Keratinocyte (primary cell): Measurements from ENCODE around the gene AGAP1. TPM values are rescaled to one million over a fixed set of nuclear protein-coding genes. Genes with fewer than 3 reads are reported as not detected.
A peak's percentile ranks its signal among the peaks of the same experiment; 100 is the strongest.

Experiments
- DNase-seq: peaks from one replicate; pipeline ENCODE4 v3.0.0-alpha.2; 2011; ENCODE audit warnings: low read depth, missing footprints, low spot score
- FAIRE-seq: peaks from 2 replicates; lab custom pipeline; 2011; peaks lifted over from hg19 to GRCh38; lab: Jason Lieb, UNC
- H2AFZ ChIP-seq: 2 replicates; pipeline ENCODE4 v1.6.0; 2012; ENCODE audit warnings: low read length, control low read depth, inconsistent platforms; ENCODE audit not compliant: control insufficient read depth
- H3K27ac ChIP-seq: 2 replicates; pipeline ENCODE4 v1.5.1; 2011; ENCODE audit warnings: low read length; ENCODE audit not compliant: control insufficient read depth, insufficient read depth
- H3K27me3 ChIP-seq: 3 replicates; pipeline ENCODE4 v1.6.0; 2011; ENCODE audit warnings: low read length; ENCODE audit not compliant: control insufficient read depth, insufficient read depth; ENCODE audit errors: extremely low read depth
- H3K36me3 ChIP-seq, 2 experiments: 2 replicates in 1 of 2; 3 replicates in 1 of 2; pipeline ENCODE4 v1.5.1; 2011; ENCODE audit warnings: low read length in 2 of 2, mild to moderate bottlenecking in 1 of 2; ENCODE audit not compliant: control insufficient read depth in 2 of 2, insufficient read depth in 2 of 2; ENCODE audit errors: extremely low read depth in 1 of 2
- H3K4me1 ChIP-seq: 3 replicates; pipeline ENCODE4 v1.5.1; 2011; ENCODE audit warnings: low read length; ENCODE audit not compliant: control insufficient read depth, insufficient read depth; ENCODE audit errors: extremely low read depth
- H3K4me2 ChIP-seq: 3 replicates; pipeline ENCODE4 v1.6.0; 2011; ENCODE audit warnings: low read depth, low read length; ENCODE audit not compliant: control insufficient read depth, insufficient read depth; ENCODE audit errors: extremely low read depth
- H3K4me3 ChIP-seq, 3 experiments: fragments of 200-600 bp in 1 of 3; sonication (generic) in 1 of 3; 2 replicates in 2 of 3; 3 replicates in 1 of 3; pipeline ENCODE4 v1.5.1; 2011 to 2016; ENCODE audit warnings: low read length in 3 of 3, mild to moderate bottlenecking in 3 of 3, control low read depth in 2 of 3, inconsistent platforms in 1 of 3, low read depth in 1 of 3, mixed read lengths in 1 of 3, mixed run types in 1 of 3, moderate library complexity in 1 of 3; ENCODE audit not compliant: control insufficient read depth in 2 of 3, insufficient read depth in 2 of 3; ENCODE audit errors: extremely low read depth in 1 of 3
- H3K79me2 ChIP-seq: 2 replicates; pipeline ENCODE4 v1.6.0; 2012; ENCODE audit warnings: low read length; ENCODE audit not compliant: control insufficient read depth, insufficient read depth
- H3K9ac ChIP-seq: 3 replicates; pipeline ENCODE4 v1.6.0; 2011; ENCODE audit warnings: low read length; ENCODE audit not compliant: control insufficient read depth, insufficient read depth; ENCODE audit errors: extremely low read depth
- H3K9me1 ChIP-seq: 3 replicates; pipeline ENCODE4 v1.6.0; 2011; ENCODE audit warnings: low read length; ENCODE audit not compliant: control insufficient read depth, insufficient read depth; ENCODE audit errors: extremely low read depth
- H3K9me3 ChIP-seq: 2 replicates; pipeline ENCODE4 v1.5.1; 2012; ENCODE audit warnings: low read depth, low read length; ENCODE audit not compliant: control insufficient read depth
- H4K20me1 ChIP-seq: 3 replicates; pipeline ENCODE4 v1.6.0; 2011; ENCODE audit warnings: low read length; ENCODE audit not compliant: control insufficient read depth, insufficient read depth; ENCODE audit errors: extremely low read depth
- CTCF ChIP-seq, 3 experiments: IDR thresholded peaks in 1 of 3; conservative IDR thresholded peaks in 1 of 3; optimal IDR thresholded peaks in 1 of 3; 2 replicates in 2 of 3; 3 replicates in 1 of 3; pipeline versions ENCODE3 to v1.5.1; 2011; ENCODE audit warnings: low read length in 3 of 3, mild to moderate bottlenecking in 3 of 3, moderate library complexity in 2 of 3, control low read depth in 1 of 3, inconsistent platforms in 1 of 3; ENCODE audit not compliant: insufficient read depth in 2 of 3; ENCODE audit errors: extremely low read depth in 1 of 3
- EZH2 ChIP-seq: IDR thresholded peaks from one replicate; pipeline ENCODE4 v1.6.1; 2012; ENCODE audit warnings: inconsistent platforms, mild to moderate bottlenecking, low read length, moderate library complexity
- dilution Hi-C: fragments of 300-500 bp; cut with MboI; formaldehyde crosslinking; loops from one replicate; pipeline ENCODE4 v1.7.0; 2020; ENCODE audit warnings: low sequenced_read_pairs; ENCODE audit not compliant: extremely low pct_ligation_motif_present
- polyA plus RNA-seq, 5 experiments: library from polyadenylated mRNA; depleted of rRNA in 3 of 5; stranded (reverse) in 3 of 5; stranded (forward) in 1 of 5; unstranded in 1 of 5; fragments of >200 nt; gene quantifications; 1 replicate in 1 of 5; 2 replicates in 3 of 5; 3 replicates in 1 of 5; pipeline versions ENCODE4 v1.2.1 to v1.2.3, GENCODE V29; 2011 to 2012; ENCODE audit warnings: missing spikeins in 2 of 5, low read depth in 1 of 5, low replicate concordance in 1 of 5

AGAP1 gene
- polyA plus RNA-seq, 1 donor (not counting 4 experiments of a cell fraction or from before 2014, with no cell fraction given), result 12.6 TPM

DNA sequence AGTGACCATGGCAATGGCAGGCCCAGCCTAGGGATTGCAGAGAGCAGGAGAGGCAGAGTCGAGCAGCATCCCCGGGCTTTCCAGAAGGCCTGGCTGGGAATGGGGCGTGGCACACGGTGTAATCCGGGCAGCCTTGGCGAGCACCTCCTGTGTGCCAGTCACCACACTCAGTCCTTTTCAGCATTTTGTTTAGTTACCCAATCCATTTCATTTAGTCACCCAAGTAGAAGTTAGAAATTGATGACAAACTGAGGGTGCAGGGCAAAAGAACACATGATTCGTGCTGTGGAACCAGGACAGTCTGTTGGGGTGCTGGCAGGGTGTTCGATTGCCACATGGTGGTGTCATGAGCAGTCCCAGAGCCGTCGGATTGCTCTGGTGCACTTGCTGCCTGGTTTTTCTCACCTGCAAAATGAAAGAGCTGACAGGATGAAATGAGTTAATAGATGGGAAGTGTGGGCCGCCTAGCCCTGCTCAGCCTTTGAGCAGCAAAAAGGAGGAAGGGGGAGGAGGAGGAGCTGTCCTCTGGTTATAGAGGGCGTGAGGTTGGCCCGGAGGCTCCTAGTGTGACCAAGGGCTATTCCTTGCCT is 299.4 kb downstream of the AGAP1 start:
- Histone ChIP-seq H4K20me1 (no peaks in the 10 kb centered on the region), H2AFZ (no peak overlapping the region), H3K36me3 (peaks cover 0 to 2% of the 10 kb centered on the region in 2 experiments), H3K9me1 (peaks cover 3% of the 10 kb centered on the region), H3K4me1 (no peaks in the 10 kb centered on the region), H3K9ac (no peak overlapping the region), H3K9me3 (no peaks in the 10 kb centered on the region), H3K27me3 (no peaks in the 10 kb centered on the region), H3K79me2 (no peaks in the 10 kb centered on the region), H3K4me3 (no peak overlapping the region), H3K27ac (no peak overlapping the region), H3K4me2 (no peak overlapping the region)
- FAIRE-seq, result no peak
- DNase-seq, result no peak
- TF ChIP-seq EZH2 (no peak), CTCF (optimal IDR thresholded peaks at IDR 0.05 in 1 of 3, IDR thresholded peaks at IDR 0.05 in 1 of 3, conservative IDR thresholded peaks at IDR 0.05 in 1 of 3; ENCODE audit: extremely low read depth in 1 of 3, insufficient read depth in 2 of 3, low read length in 3 of 3) (peak; percentile 56 to 72 (median 61))
- dilution Hi-C loops, result no loop called here

DNA sequence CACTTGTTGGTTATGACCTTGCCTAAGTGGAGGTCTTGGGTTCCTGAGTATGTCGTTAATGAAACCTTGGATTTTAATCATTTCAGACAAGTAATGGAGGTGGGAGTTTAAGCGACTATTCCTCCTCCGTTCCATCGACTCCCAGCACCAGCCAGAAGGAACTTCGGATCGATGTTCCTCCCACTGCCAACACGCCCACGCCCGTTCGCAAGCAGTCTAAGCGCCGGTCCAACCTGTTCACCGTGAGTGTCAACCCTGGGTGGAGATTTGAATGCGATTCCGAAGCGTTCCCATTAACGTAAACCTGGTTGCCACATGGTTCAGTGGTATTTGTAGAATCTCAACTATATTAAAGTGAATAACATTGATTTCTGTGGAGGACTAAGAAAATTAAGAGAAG is 305.4 kb downstream of the AGAP1 start:
- DNase-seq (no peak), FAIRE-seq (no peak)
- Histone ChIP-seq H3K9ac (no peak overlapping the region), H4K20me1 (no peaks in the 10 kb centered on the region), H3K27me3 (no peaks in the 10 kb centered on the region), H3K4me3 (no peak overlapping the region), H3K36me3 (peaks cover 8 to 13% of the 10 kb centered on the region in 2 experiments), H3K27ac (no peak overlapping the region), H3K4me2 (no peak overlapping the region), H3K9me3 (peaks cover 4% of the 10 kb centered on the region), H3K4me1 (no peaks in the 10 kb centered on the region), H3K79me2 (no peaks in the 10 kb centered on the region), H2AFZ (no peak overlapping the region), H3K9me1 (no peaks in the 10 kb centered on the region)
- no peak for TF ChIP-seq CTCF (optimal IDR thresholded peaks at IDR 0.05 in 1 of 3, IDR thresholded peaks at IDR 0.05 in 1 of 3, conservative IDR thresholded peaks at IDR 0.05 in 1 of 3; ENCODE audit: extremely low read depth in 1 of 3, insufficient read depth in 2 of 3, low read length in 3 of 3)
- no peak for TF ChIP-seq EZH2
- dilution Hi-C loops, result no loop called here
